Type B pancreatic cell (in vitro differentiated cells): ENCODE results near the gene MYO5B. TPM values are rescaled to one million over a fixed set of nuclear protein-coding genes. Genes with fewer than 3 reads are reported as not detected.

Experiments
- DNase-seq: peaks from one replicate; pipeline ENCODE4 v3.0.0; 2021; ENCODE audit warnings: mixed read lengths; ENCODE audit not compliant: unreplicated experiment; ENCODE audit errors: extremely low spot score
- H3K27ac Mint-ChIP-seq: 2 replicates; pipeline ENCODE4 v1.8.0; 2021; ENCODE audit warnings: mild to moderate bottlenecking, mixed read lengths
- H3K27me3 Mint-ChIP-seq: 2 replicates; pipeline ENCODE4 v1.8.0; 2021; ENCODE audit warnings: mixed read lengths
- H3K36me3 Mint-ChIP-seq: 2 replicates; pipeline ENCODE4 v1.8.0; 2021; ENCODE audit warnings: mixed read lengths
- H3K4me1 Mint-ChIP-seq: one replicate; pipeline ENCODE4 v1.8.0; 2021; ENCODE audit warnings: mixed read lengths; ENCODE audit not compliant: unreplicated experiment
- H3K4me3 Mint-ChIP-seq: 2 replicates; pipeline ENCODE4 v1.8.0; 2021; ENCODE audit warnings: mild to moderate bottlenecking, mixed read lengths
- H3K9me3 Mint-ChIP-seq: 2 replicates; pipeline ENCODE4 v1.8.0; 2021; ENCODE audit warnings: mixed read lengths
- CTCF ChIP-seq: fragments of 200-600 bp; sonication (generic); conservative IDR thresholded peaks from 2 replicates; pipeline ENCODE4 v1.5.0; 2021; ENCODE audit warnings: antibody characterized with exemption, mild to moderate bottlenecking
- total RNA-seq: library from RNA; stranded (reverse); gene quantifications from 2 replicates; pipeline ENCODE4 v1.2.1, GENCODE V29; 2021; ENCODE audit warnings: low replicate concordance

The MYO5B gene
- total RNA-seq, 1 donor from 2014 or later: 51.7 TPM

- no peaks in the 10 kb centered on the region for H3K9me3 Mint-ChIP-seq
- no peaks in the 10 kb centered on the region for H3K27me3 Mint-ChIP-seq
- no peak overlapping the region for H3K27ac Mint-ChIP-seq
- DNase-seq: no peak
- no peak for TF ChIP-seq CTCF
- H3K4me1 Mint-ChIP-seq: peaks cover 4% of the 10 kb centered on the region
- no peak overlapping the region for H3K4me3 Mint-ChIP-seq
- H3K36me3 Mint-ChIP-seq: no peaks in the 10 kb centered on the region
These were observed 129.4 kb downstream of the MYO5B start for GRCh38 chr18:50065527-50065926.

GRCh38 chr18:50065039-50065438 is 129.9 kb downstream of the MYO5B start:
- no peak overlapping the region for H3K27ac Mint-ChIP-seq

GRCh38 chr18:50061876-50062517 is 132.9 kb downstream of the MYO5B start:
- no peak overlapping the region for H3K27ac Mint-ChIP-seq
- DNase-seq: no peak
- TF ChIP-seq CTCF: no peak
- no peak overlapping the region for H3K4me3 Mint-ChIP-seq
- H3K9me3 Mint-ChIP-seq: no peaks in the 10 kb centered on the region
- peaks cover 4% of the 10 kb centered on the region for H3K4me1 Mint-ChIP-seq
- H3K36me3 Mint-ChIP-seq: no peaks in the 10 kb centered on the region
- H3K27me3 Mint-ChIP-seq: no peaks in the 10 kb centered on the region

More at GRCh38 chr18:50065039-50065438, 129.9 kb downstream of the MYO5B start:
- no peak for TF ChIP-seq CTCF
- Mint-ChIP-seq H3K27me3 (no peaks in the 10 kb centered on the region), H3K9me3 (no peaks in the 10 kb centered on the region), H3K36me3 (no peaks in the 10 kb centered on the region), H3K4me3 (no peak overlapping the region), H3K4me1 (peaks cover 4% of the 10 kb centered on the region)
- no peak for DNase-seq

GRCh38 chr18:50060822-50061221 is 134.1 kb downstream of the MYO5B start:
- no peak for DNase-seq
- TF ChIP-seq CTCF: no peak
- Mint-ChIP-seq H3K4me3 (no peak overlapping the region), H3K9me3 (no peaks in the 10 kb centered on the region), H3K4me1 (peaks cover 4% of the 10 kb centered on the region), H3K36me3 (no peaks in the 10 kb centered on the region), H3K27ac (no peak overlapping the region), H3K27me3 (no peaks in the 10 kb centered on the region)

GRCh38 chr18:50058731-50059130 is 136.2 kb downstream of the MYO5B start:
- TF ChIP-seq CTCF: no peak
- Mint-ChIP-seq H3K27me3 (no peaks in the 10 kb centered on the region), H3K4me1 (peaks cover 4% of the 10 kb centered on the region), H3K36me3 (peaks cover 5% of the 10 kb centered on the region), H3K9me3 (no peaks in the 10 kb centered on the region), H3K27ac (no peak overlapping the region), H3K4me3 (no peak overlapping the region)
- no peak for DNase-seq
